CD4-positive, alpha-beta T cell (primary cell): Measurements from ENCODE around the gene PRIMA1. TPM values are rescaled to one million over a fixed set of nuclear protein-coding genes. Genes with fewer than 3 reads are reported as not detected.

ENCODE experiments used
- ATAC-seq: fragments of 200-7000 bp; cut with Tn5 transposase; one replicate; pipeline ENCODE4 v1.10.0; 2022; ENCODE audit warnings: mild to moderate bottlenecking; ENCODE audit not compliant: poor library complexity
- CTCF ChIA-PET: fragments of 350-600 bp; sonication (Branson Sonifier 250); formaldehyde crosslinking; loops from one replicate; lab custom pipeline; 2021; ENCODE audit warnings: antibody characterized with exemption, inconsistent platforms; lab: Charles Lee
- POLR2A ChIA-PET: fragments of 350-600 bp; sonication (Branson Sonifier 250); formaldehyde crosslinking; loops from one replicate; lab custom pipeline; 2021; ENCODE audit warnings: antibody characterized with exemption, inconsistent platforms; lab: Charles Lee
- DNase-seq, 14 experiments: peaks; one replicate each; pipeline ENCODE4 v3.0.0-alpha.2; 2013 to 2020; ENCODE audit warnings: mixed read lengths in 2 of 14
- H3K27ac ChIP-seq, 2 donors: one replicate each; pipeline versions ENCODE4 v1.5.1 to v1.7.0; 2013; ENCODE audit warnings: low read length in 2 of 2, low read depth in 1 of 2, mild to moderate bottlenecking in 1 of 2
- H3K27me3 ChIP-seq, 2 experiments: 1 replicate in 1 of 2; 2 replicates in 1 of 2; pipeline versions ENCODE4 v1.6.1 to v1.7.0; 2013; ENCODE audit warnings: low read length in 2 of 2, control low read depth in 1 of 2, mild to moderate bottlenecking in 1 of 2, moderate library complexity in 1 of 2; ENCODE audit not compliant: insufficient read depth in 2 of 2, control insufficient read depth in 1 of 2
- H3K36me3 ChIP-seq: one replicate; pipeline ENCODE4 v1.6.1; 2013; ENCODE audit warnings: low read length, control low read depth; ENCODE audit not compliant: insufficient read depth
- H3K4me1 ChIP-seq: one replicate; pipeline ENCODE4 v1.6.1; 2013; ENCODE audit warnings: low read length, control low read depth; ENCODE audit not compliant: insufficient read depth
- H3K4me3 ChIP-seq: one replicate; pipeline ENCODE4 v1.5.1; 2013; ENCODE audit warnings: mild to moderate bottlenecking, low read length, moderate library complexity
- H3K9me3 ChIP-seq, 2 experiments: 1 replicate in 1 of 2; 2 replicates in 1 of 2; pipeline versions ENCODE4 v1.6.1 to v1.7.0; 2013; ENCODE audit warnings: low read length in 2 of 2, mild to moderate bottlenecking in 2 of 2, control low read depth in 1 of 2, moderate library complexity in 1 of 2; ENCODE audit not compliant: control insufficient read depth in 1 of 2, insufficient read depth in 1 of 2
- H3K27ac Mint-ChIP-seq: one replicate; pipeline ENCODE4 v1.8.0; 2020; ENCODE audit warnings: mixed read lengths
- H3K27me3 Mint-ChIP-seq: one replicate; pipeline ENCODE4 v1.8.0; 2021; ENCODE audit warnings: mixed read lengths
- H3K36me3 Mint-ChIP-seq: one replicate; pipeline ENCODE4 v1.8.0; 2021; ENCODE audit warnings: low read depth, mixed read lengths
- H3K4me1 Mint-ChIP-seq: one replicate; pipeline ENCODE4 v1.8.0; 2021; ENCODE audit warnings: low read depth, mixed read lengths
- H3K4me3 Mint-ChIP-seq: one replicate; pipeline ENCODE4 v1.8.0; 2020; ENCODE audit warnings: mild to moderate bottlenecking, mixed read lengths
- H3K9me3 Mint-ChIP-seq: one replicate; pipeline ENCODE4 v1.8.0; 2020; ENCODE audit warnings: mixed read lengths
- intact Hi-C, 2 experiments: fragments of 100-400 bp; cut with DNase I in 1 of 2; cut with micrococcal nuclease in 1 of 2; formaldehyde crosslinking; loops; one replicate each; pipeline versions ENCODE4 v1.15.1 to v1.9.0; 2023 to 2025; cut with DNase I, micrococcal nuclease
- total RNA-seq, 174 experiments: library from RNA in 2 of 174; stranded (reverse) in 2 of 174; gene quantifications; one replicate each; pipeline ENCODE4 v1.2.3 and lab custom pipeline; 2021 to 2026
- TF ChIP-seq, protein P1 (sequence below): fragments of 200-600 bp; IDR thresholded peaks from one replicate; pipeline ENCODE4 v1.8.0; 2022; ENCODE audit warnings: antibody characterized with exemption, mild to moderate bottlenecking

The PRIMA1 gene
- total RNA-seq, 2 experiments from 2014 or later = not detected

DNA sequence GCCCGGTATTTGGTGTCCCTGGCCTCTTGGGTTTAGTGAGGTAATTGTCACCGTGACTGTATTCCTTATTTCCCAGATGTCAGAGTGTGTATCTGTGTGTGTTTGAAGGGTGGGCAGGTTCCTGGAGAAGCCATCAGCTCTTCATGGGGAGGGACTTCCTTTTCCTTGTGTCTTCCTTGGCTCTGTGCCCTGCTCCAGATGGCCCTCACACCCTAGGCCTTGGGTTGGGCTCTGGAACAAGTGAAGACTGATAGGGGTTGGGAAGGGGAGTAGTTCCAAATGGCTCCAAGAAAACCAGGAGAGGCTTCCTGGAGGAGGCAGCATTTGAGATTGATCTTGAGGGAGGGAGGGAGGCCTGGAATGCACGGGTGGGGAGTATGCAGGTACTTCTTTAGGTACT is 43.8 kb upstream of the PRIMA1 start:
- H3K36me3 ChIP-seq = no peaks in the 10 kb centered on the region
- Mint-ChIP-seq H3K9me3 (no peaks in the 10 kb centered on the region), H3K27ac (no peak overlapping the region), H3K36me3 (no peaks in the 10 kb centered on the region), H3K4me1 (no peaks in the 10 kb centered on the region), H3K27me3 (peaks cover 36% of the 10 kb centered on the region), H3K4me3 (no peak overlapping the region)
- H3K4me3 ChIP-seq = no peak overlapping the region
- ATAC-seq = no peak
- intact Hi-C loops = no loop called here
- no peak for DNase-seq
- H3K27ac ChIP-seq = no peak overlapping the region
- H3K9me3 ChIP-seq = peaks cover 0 to 8% of the 10 kb centered on the region in 2 experiments
- no peaks in the 10 kb centered on the region for H3K4me1 ChIP-seq
- peaks cover 0 to 6% of the 10 kb centered on the region in 2 experiments for H3K27me3 ChIP-seq
- POLR2A ChIA-PET = no interaction called here
- TF ChIP-seq, protein P1, sequence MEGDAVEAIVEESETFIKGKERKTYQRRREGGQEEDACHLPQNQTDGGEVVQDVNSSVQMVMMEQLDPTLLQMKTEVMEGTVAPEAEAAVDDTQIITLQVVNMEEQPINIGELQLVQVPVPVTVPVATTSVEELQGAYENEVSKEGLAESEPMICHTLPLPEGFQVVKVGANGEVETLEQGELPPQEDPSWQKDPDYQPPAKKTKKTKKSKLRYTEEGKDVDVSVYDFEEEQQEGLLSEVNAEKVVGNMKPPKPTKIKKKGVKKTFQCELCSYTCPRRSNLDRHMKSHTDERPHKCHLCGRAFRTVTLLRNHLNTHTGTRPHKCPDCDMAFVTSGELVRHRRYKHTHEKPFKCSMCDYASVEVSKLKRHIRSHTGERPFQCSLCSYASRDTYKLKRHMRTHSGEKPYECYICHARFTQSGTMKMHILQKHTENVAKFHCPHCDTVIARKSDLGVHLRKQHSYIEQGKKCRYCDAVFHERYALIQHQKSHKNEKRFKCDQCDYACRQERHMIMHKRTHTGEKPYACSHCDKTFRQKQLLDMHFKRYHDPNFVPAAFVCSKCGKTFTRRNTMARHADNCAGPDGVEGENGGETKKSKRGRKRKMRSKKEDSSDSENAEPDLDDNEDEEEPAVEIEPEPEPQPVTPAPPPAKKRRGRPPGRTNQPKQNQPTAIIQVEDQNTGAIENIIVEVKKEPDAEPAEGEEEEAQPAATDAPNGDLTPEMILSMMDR = no peak
- CTCF ChIA-PET = no interaction called here

DNA sequence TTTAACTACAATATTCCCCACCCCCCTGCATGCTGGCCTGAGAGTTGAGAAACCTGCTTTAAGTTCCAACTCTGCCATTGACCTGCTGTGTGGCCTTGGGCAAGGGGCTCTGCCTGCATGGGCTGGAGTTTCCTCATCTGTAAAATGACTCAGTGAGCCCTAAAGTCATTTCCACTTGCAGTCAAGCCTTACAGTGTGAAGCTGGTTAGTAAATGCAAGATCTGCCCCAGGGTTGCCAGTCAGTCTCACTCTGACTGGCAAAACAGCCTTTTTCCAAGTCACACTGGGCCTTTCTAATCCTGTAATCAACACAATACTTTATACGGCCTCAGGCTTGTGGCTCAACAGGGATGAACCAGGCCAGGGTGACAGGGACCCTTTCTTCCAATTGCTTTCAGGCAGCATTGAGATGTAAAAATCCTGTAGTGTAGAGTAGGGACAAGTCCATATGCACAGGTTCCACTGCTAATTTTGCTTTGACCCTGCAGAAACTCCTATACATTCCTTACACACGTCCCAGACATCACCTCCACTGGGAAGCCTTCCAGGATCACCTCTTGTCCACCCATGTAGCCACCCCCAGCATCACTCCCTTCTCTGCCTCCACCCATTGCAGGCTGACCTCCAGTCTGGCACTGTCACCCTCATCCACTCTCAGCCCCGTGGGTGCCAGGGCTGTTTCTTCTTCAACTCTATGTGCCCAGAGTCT is 42.6 kb upstream of the PRIMA1 start:
- Histone ChIP-seq H3K27ac (no peak overlapping the region), H3K9me3 (peaks cover 0 to 8% of the 10 kb centered on the region in 2 experiments), H3K4me1 (no peaks in the 10 kb centered on the region), H3K36me3 (no peaks in the 10 kb centered on the region), H3K4me3 (no peak overlapping the region), H3K27me3 (peaks cover 0 to 6% of the 10 kb centered on the region in 2 experiments)
- no peak overlapping the region for H3K4me3 Mint-ChIP-seq
- intact Hi-C loops = no loop called here
- no peaks in the 10 kb centered on the region for H3K4me1 Mint-ChIP-seq
- POLR2A ChIA-PET = no interaction called here
- H3K27me3 Mint-ChIP-seq = peaks cover 37% of the 10 kb centered on the region
- ATAC-seq (no peak), DNase-seq (no peak)
- CTCF ChIA-PET = no interaction called here
- no peaks in the 10 kb centered on the region for H3K9me3 Mint-ChIP-seq
- TF ChIP-seq, protein P1 = no peak
- no peaks in the 10 kb centered on the region for H3K36me3 Mint-ChIP-seq
- H3K27ac Mint-ChIP-seq = no peak overlapping the region

DNA sequence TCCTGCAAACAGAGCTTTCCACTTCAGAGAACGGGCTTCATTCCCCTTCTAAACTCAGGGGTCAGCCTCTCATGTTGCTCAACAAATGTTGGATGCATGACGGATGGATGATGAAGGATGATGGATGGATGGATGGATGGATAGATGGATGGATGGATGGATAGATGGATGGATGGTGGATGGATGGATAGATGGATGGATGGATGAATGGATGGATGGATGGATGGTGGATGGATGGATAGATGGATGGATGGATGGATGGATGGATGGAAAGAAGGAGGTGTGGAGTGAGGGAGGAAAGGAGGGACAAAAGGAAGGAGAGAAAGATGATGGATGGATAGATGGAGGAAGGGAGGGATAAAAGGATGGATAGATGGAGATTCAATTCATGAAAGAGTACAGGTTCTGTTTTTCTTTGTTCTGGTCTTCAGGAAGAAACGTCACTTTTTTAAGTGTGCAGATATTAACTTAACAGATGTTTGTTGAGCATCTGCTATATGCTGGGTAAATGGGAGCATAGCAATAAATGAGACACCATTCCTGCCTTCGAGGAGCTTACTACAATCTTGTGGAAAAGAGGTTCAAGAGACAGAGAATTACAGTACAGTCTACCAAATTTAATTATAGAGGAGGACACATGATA is 41.7 kb upstream of the PRIMA1 start:
- H3K27ac Mint-ChIP-seq = no peak overlapping the region
- H3K36me3 ChIP-seq = no peaks in the 10 kb centered on the region
- ChIA-PET POLR2A (no interaction called here), CTCF (no interaction called here)
- ATAC-seq = no peak
- H3K4me1 Mint-ChIP-seq = no peaks in the 10 kb centered on the region
- no peak overlapping the region for H3K4me3 Mint-ChIP-seq
- no peaks in the 10 kb centered on the region for H3K4me1 ChIP-seq
- H3K9me3 Mint-ChIP-seq = no peaks in the 10 kb centered on the region
- H3K27me3 Mint-ChIP-seq = peaks cover 38% of the 10 kb centered on the region
- H3K27ac ChIP-seq = no peak overlapping the region
- no peak overlapping the region for H3K4me3 ChIP-seq
- DNase-seq = no peak
- no peaks in the 10 kb centered on the region for H3K36me3 Mint-ChIP-seq
- peaks cover 4 to 6% of the 10 kb centered on the region in 2 experiments for H3K27me3 ChIP-seq
- peaks cover 0 to 10% of the 10 kb centered on the region in 2 experiments for H3K9me3 ChIP-seq
- TF ChIP-seq, protein P1 = no peak
- intact Hi-C loops = no loop called here
